Choroid plexus epithelial cell (primary cell): ENCODE measurements around the gene WSB2.
"Not testable (repeated sequence)": the region's sequence is repeated elsewhere in the genome, so short reads cannot be mapped to it uniquely, and the experiment has no call there.

Experiments used
- DNase-seq: peaks from one replicate; pipeline ENCODE4 v3.0.0-alpha.2; 2010; ENCODE audit warnings: low read depth
- H3K4me3 ChIP-seq: 2 replicates; pipeline ENCODE4 v1.5.1; 2011; ENCODE audit warnings: low read depth, mild to moderate bottlenecking, control low read depth, low read length, moderate library complexity
- CTCF ChIP-seq: conservative IDR thresholded peaks from 2 replicates; pipeline ENCODE4 v1.5.1; 2011; ENCODE audit warnings: low read depth, mild to moderate bottlenecking, control low read depth, inconsistent platforms, low read length, moderate library complexity

Gene WSB2

GRCh38 chr12:118022728-118023109, 38.3 kb downstream of the WSB2 start:
- no peak overlapping the region for H3K4me3 ChIP-seq
- no peak for TF ChIP-seq CTCF
- DNase-seq: no peak

GRCh38 chr12:118022097-118022727, 38.8 kb downstream of the WSB2 start:
- not testable (repeated sequence) for DNase-seq

GRCh38 chr12:118020036-118020435, 40.9 kb downstream of the WSB2 start:
- H3K4me3 ChIP-seq: no peak overlapping the region
- no peak for DNase-seq
- TF ChIP-seq CTCF: no peak

More at GRCh38 chr12:118022097-118022727, 38.8 kb downstream of the WSB2 start:
- H3K4me3 ChIP-seq: not testable (repeated sequence)

GRCh38 chr12:118017926-118018325, 43.1 kb downstream of the WSB2 start:
- no peak for DNase-seq
- no peak for TF ChIP-seq CTCF
- H3K4me3 ChIP-seq: no peak overlapping the region

GRCh38 chr12:118016424-118017264, 44.3 kb downstream of the WSB2 start, which contains the start of gene RFC5:
RFC5 (plus strand) TSS chr12:118016703; CDS start chr12:118016828, 125 bp downstream.
- peak; percentile 98 for DNase-seq
- H3K4me3 ChIP-seq: peak within 1 kb of the TSS; percentile 99
- TF ChIP-seq CTCF: no peak

- no peak for TF ChIP-seq CTCF
- peak overlapping the region; percentile 99 for H3K4me3 ChIP-seq
- DNase-seq: no peak
These were observed 45.0 kb downstream of the WSB2 start for GRCh38 chr12:118015944-118016343.

GRCh38 chr12:118015306-118015705, 45.7 kb downstream of the WSB2 start:
- DNase-seq: no peak
- TF ChIP-seq CTCF: no peak
- no peak overlapping the region for H3K4me3 ChIP-seq
